HG03103 (cell line): ENCODE results near the gene PAMR1.

ENCODE experiments used
- ATAC-seq: cut with Tn5 transposase; IDR thresholded peaks from one replicate; pipeline ENCODE4 v1.9.1; 2021; ENCODE audit warnings: low read depth; ENCODE audit not compliant: unreplicated experiment

PAMR1 gene

GRCh38 chr11:35463331-35463751 is 62.1 kb downstream of the PAMR1 start:
- no peak for ATAC-seq

GRCh38 chr11:35461917-35462538 is 63.4 kb downstream of the PAMR1 start:
- ATAC-seq, result no peak

GRCh38 chr11:35459489-35459888 is 65.9 kb downstream of the PAMR1 start:
- no peak for ATAC-seq

- ATAC-seq, result no peak
Measured at GRCh38 chr11:35458846-35459245, 66.6 kb downstream of the PAMR1 start.

GRCh38 chr11:35454362-35454761 is 71.1 kb downstream of the PAMR1 start:
- ATAC-seq, result no peak

- no peak for ATAC-seq
Measured at GRCh38 chr11:35436581-35437250, 88.7 kb downstream of the PAMR1 start.

GRCh38 chr11:35433588-35433987 is 91.8 kb downstream of the PAMR1 start:
- ATAC-seq, result no peak

- no peak for ATAC-seq
Measured at GRCh38 chr11:35432464-35432863, 93.0 kb downstream of the PAMR1 start.

- ATAC-seq, result no peak
Measured at GRCh38 chr11:35427071-35427470, 98.3 kb downstream of the PAMR1 start.

- ATAC-seq, result no peak
Measured at GRCh38 chr11:35426351-35426750, 99.1 kb downstream of the PAMR1 start.

GRCh38 chr11:35425603-35426212 is 99.7 kb downstream of the PAMR1 start:
- no peak for ATAC-seq

GRCh38 chr11:35424157-35424940 is 101.1 kb downstream of the PAMR1 start:
- no peak for ATAC-seq

- ATAC-seq, result no peak
Measured at GRCh38 chr11:35420371-35420770, 105.0 kb downstream of the PAMR1 start.

- no peak for ATAC-seq
Measured at GRCh38 chr11:35419830-35420333, 105.5 kb downstream of the PAMR1 start.

GRCh38 chr11:35419184-35419829 is 106.1 kb downstream of the PAMR1 start, which contains the start of gene SLC1A2:
SLC1A2 (minus strand) TSS chr11:35419558; CDS start chr11:35418966, 592 bp downstream.
- no peak for ATAC-seq

GRCh38 chr11:35418282-35419183 is 106.9 kb downstream of the PAMR1 start:
- ATAC-seq, result no peak

- ATAC-seq, result no peak
Measured at GRCh38 chr11:35415487-35415886, 109.9 kb downstream of the PAMR1 start.

- no peak for ATAC-seq
Measured at GRCh38 chr11:35414776-35415175, 110.6 kb downstream of the PAMR1 start.

GRCh38 chr11:35414311-35414710 is 111.1 kb downstream of the PAMR1 start:
- ATAC-seq, result no peak
